Activated CD4-positive, alpha-beta T cell treated with anti-CD3 and anti-CD28 coated beads, Interleukin-2, Interleukin-4, amounts not matched to agents 100 ng/mL and 50 ng/mL, durations not matched to agents 16 hours and 8 hours (primary cell): ENCODE measurements around the gene EXOC6B.

Source experiments
- DNase-seq: peaks from one replicate; pipeline ENCODE4 v3.0.0-alpha.2; 2020; ENCODE audit warnings: low spot score

The EXOC6B gene

DNA sequence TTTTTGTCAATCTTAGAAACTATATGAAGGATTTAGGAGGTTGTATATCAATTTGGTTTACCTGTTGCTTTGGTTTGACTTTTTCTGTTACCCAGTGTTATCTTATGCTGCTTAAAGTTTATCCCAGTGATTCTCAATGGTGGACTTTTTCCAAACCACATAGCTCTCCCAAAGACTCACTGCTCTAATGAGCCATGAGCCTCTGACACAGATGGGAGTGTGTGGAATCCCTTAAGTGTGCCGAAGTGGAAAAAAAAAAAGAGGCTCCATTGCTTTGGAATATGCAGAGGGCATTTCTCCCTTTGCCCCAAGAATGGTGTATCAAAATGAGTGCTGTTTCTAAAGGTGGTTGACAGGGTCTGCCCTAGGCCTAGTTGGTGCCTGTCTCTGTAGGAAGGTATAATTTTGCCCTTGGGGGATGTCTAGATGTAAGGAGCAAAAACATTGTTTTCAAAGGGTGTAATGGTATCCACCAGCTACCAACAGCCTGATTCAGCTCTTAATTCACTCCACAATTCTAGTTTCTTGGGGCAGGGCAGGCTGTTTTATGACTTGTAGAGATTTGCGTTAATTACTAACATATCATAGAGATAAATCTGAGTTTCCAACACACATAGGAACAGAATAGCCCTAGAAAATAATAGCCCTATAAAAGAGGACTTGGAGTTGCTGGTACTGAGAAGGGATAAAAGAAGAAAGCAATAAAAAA is 613.9 kb downstream of the EXOC6B start:
- DNase-seq = no peak

DNA sequence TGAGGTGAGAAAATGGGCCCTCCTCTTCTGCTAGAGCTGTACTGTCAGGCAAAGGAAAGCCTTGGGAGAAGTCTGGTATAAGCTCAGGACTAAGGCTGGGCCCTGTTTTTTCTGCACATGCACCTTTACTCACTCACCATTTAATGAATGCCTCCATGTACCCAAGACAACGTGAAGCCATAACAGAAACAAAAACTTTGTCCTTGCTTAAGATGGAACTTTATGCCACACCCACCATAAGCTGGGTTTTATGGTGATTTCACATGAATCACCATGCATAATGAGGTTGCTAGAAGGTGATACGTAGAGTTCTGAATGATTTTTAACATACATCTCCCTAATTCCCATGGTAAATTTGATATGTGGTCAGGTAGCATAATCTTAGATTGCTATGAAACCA is 614.5 kb downstream of the EXOC6B start:
- no peak for DNase-seq

DNA sequence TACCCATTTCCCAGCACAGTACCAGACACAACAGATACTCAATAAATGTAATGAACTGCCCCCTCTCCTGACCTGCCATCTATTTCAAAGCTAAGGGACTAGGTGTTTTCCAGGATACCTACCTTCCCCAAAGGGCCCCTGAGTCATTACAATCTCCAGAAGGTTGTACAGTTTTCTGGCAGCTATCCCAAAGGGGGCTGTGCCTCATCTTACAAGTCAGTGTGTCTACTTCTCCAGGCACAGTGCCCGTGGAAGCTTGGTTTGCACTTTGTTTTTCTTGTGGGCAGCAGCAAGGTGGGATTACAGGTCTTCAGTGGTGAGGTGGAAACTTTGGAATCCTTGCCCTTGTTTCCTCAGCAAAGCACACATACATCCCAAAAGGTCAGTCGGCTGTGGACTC is 615.4 kb downstream of the EXOC6B start:
- DNase-seq = no peak

DNA sequence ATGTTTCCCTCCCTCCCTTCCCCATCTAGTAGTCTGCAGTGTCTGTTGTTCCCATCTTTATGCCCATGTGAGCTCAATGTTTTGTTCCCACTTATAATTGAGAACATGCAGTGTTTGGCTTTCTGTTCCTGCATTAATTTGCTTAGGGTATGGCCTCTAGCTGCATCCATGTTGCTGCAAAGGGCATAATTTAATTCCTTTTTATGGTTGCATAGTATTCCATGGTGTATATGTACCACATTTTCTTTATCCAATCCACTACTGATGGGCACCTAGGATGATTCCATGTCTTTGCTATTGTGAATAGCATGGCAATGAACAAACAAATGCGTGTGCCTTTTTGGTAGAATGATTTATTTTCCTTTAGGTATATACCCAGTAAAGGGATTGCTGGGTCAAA is 617.6 kb downstream of the EXOC6B start:
- DNase-seq = no peak

DNA sequence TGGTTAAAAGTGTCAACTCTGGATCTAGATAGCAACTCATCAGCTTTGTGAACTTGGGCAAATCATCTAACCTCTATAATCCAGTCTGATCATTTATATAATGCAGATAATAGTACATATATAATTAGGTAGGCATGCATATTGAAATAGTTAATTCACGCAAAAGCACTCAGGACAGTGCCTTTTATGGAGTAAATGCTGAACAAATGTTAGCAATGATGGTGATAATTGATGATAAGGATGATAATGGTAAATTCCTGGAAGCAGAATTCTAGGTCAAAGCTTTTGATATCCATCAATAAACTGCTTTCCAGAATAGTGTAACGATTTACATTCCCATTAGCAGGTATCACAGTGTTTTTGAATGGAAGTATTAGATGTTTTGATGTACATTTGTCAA is 618.5 kb downstream of the EXOC6B start:
- DNase-seq = no peak

DNA sequence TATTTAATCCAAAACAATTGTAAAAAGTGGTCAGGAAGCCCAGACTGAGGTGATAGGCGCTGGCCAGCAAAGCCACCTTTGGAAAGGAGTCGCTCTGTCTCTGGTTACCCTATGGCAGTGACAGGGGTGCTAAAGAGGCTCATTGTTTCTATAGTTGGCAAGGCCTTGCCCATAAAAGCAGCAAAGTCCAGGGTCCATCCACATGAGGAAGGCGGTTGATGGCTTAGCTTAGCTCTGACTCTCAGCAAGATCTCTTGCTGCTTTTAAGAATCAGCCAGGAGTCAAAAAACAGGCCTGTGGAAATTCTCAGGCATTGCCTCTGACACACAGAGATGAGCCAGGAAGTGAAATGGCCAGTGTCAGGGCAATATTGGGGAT is 620.3 kb downstream of the EXOC6B start:
- DNase-seq = no peak

DNA sequence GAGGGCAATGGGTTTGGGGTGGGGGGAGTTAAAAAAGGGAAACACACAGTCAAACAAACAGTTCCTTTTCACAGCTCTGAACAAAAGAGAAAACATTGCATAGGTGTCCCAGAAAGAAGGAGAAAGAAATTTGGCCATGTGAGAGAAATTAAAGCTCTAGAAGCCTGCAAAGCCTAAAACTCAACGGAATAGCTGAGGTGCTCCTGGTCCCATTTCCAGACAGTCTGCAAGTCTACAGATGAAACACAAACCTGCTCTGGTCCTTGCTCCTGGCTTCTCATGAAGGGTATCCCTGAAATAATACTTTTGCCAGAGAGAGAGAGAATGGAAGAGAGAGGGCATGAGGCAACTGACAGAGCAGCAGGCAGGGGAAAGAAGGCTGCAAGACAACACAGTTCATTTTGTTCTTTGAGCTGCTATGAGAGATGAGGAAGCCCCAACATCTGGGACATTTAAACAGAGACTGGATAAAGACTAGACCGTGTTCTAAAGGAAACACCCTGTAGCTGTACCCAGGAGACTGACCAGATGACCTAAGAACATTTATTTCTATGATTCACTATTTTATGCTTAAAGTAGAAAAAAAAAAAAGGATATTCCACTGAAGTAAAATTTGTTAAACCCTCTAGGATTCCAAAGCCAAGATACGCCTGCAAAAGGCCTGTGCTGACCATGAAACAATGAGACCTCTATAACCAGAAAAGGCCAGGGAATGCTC is 620.9 kb downstream of the EXOC6B start:
- DNase-seq = no peak

DNA sequence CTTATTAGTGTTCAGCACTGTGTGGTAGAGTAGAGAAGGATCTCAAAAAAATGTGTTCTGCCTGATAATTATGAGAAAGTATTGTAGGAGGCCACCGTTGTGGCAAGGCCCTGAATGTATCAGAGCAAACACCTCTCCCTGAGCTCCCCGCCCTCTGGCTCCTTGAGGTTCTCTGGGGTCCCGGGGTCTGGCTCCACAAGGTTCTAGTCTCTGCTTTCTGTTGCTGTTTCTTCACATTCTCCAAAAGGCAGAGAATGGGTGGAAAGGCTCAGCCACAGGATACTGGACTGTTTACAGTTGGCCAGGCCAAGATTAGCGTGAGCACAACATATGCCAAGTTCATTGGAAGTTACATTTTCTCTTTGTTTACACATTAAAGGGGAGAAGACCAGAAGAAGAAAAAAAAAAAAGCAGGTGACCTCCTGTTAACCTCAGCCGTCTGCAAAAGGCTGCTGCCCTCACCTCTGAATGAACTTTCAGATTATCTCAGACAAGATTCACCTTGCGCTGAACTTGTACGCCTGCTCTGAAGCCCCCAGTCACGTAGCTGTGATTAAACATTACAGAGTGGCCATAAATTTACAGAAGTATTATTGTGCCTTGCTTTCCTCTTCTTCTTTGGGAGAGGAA is 621.6 kb downstream of the EXOC6B start:
- no peak for DNase-seq

DNA sequence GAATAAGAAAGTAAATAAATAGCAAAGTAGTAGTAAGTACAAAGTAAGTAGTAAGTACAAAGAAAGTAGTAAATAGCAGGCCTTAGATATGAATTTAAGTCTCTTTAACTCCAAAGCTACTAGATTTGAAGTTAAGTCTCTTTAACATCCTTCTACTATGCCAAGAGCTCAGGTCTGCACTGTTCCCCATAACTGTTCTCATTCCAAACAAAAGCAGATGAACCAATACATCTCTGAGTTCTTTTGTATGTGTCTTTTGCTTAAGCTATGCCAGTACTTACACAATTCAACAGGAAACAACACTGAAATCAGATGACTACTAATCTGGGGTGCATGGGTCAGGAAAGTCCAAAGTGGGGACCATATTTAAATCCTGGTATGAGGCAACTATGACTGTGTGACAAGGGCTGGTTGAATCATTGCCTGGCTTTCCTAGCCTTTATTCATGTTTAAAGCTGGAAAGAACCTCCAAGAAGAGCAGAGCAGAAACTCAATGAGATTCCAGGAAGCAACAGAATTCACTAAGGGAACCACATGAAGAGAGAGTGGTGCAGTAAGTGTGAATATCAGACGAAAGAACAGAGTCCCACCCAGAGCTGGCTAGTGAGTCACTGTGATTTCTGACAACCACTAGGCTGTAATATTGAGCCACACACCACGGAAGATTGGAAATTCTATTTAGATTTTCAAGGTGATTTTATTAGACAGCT is 627.1 kb downstream of the EXOC6B start:
- DNase-seq = no peak

DNA sequence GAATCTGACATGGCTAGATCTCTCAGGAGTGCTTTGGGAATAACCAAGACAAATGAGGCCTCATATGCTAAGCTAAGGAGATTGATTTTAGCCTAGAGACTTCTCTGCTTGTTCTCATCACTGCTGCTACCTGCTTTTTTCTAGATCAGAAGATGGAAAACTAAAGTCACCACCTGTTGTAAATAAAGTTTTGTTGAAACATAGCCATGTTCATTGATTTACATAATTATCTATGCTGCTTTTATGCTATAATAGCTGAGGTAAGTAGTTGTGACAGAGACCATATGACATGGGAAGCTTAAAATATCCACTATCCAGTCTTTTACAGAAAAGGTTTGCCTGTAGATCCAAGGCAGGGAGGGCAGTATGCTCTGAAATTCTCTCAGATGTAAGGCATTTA is 632.1 kb downstream of the EXOC6B start:
- no peak for DNase-seq

DNA sequence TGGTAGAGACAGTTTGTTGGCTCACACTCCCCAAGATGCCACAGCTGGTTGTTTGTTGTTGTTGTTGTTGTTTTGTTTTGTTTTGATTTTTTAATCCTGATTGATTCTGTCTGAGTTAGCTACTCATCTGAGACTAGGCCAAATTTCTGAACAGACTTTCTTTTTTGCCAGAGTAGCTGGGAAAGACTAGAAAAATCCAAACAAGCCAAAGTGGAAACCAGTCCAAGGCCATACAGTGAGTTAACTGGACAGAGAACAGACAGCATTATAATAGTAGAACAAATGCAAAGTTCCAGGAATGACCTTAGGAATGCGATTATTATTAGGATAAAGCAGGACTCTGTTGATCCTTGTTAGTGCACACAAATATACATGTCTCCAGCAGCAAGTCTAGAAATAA is 634.4 kb downstream of the EXOC6B start:
- no peak for DNase-seq

DNA sequence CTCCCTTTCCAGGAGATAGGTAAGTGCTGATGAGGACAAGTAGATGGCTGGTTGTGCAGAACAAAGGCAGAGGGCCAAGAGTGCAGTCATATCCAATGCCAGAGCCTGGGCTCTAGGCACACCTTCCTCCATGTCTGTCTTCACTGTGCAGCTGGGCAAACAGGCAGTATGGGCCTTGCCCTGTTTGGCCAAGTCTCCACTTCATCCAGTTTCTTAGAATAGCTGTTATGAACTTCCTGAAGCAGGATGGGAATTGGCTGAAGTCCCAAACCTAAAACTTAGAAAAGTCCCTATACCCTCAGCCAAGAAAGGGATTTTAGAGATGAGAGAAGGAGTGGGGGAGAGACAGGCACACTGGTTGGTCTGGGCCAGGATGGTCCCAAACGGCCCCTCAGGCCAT is 640.6 kb downstream of the EXOC6B start:
- no peak for DNase-seq

DNA sequence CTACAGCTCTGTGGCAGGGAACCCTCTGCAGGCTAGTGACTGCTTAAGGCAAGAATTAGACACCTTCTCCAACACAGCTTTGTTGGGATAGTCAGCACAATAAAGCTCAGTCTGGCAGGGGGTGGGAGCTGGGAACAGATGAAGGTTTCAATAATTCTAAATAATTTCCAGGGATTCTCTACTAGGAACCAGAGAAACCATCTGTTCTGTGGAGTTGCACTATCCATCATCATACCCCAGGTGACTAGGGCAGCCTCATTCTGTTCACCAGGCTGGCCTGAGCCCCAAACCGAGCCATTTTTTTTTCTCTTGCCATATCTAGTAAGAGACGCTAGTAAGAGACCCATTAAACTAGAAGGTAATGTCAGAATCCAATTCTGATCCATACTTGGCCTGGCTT is 642.4 kb downstream of the EXOC6B start:
- no peak for DNase-seq

DNA sequence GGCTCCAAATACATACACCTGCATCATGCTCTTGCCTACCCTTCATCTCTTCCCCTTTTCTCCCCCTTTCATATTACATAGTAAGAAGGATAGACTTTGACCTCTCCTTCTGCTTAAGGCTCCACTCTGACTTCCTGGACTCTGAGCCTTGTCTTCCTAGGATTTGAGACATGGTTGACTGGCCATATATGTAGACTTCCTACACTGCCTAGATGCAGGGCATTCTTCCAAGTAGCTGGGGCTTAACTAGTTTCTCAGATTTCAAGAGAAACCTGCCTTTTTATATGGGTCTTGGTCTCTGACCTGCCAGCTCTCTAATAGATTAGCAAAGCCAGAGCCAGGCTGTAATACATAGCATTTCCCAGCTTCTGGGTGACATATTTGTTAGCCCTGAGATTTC is 642.8 kb downstream of the EXOC6B start:
- DNase-seq = no peak

DNA sequence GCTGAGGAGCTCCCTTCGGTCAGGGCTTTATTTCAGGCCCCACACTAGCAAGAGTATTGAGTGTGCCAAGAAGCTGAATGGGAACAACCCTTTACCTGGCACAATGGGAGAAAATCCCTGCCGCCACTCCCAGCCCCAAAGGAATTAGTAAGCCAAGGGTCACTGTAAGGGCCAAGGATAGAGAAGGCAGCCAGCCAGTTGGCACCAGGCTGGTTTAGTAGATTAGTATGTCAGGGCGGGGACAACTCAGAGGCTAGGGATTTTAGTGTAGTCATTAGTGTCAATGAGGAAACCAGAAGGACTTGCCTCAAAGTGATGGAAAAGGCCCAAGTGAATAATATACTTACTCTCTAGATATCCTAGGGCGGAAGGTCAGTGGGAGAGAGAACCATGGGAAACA is 643.3 kb downstream of the EXOC6B start:
- no peak for DNase-seq

DNA sequence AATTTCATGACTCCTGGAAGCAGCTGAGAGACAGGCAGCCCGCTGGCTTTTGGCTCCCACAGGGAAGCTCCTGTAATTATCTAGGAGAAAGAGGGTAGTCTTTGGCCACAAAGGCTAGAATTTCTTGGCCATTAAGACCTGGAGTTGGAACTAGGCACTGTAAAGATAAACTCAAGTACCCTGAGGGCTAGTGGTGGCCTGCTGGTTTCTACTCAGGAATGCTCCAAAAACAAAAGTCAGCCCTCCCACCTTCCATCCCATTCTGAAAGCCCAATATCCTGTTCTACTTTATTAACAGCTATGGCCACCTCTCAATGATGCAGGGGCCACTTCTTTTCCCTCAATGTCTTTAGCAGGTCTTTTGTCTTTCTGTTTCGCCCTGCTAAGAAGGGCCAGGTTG is 644.2 kb downstream of the EXOC6B start:
- DNase-seq = no peak

DNA sequence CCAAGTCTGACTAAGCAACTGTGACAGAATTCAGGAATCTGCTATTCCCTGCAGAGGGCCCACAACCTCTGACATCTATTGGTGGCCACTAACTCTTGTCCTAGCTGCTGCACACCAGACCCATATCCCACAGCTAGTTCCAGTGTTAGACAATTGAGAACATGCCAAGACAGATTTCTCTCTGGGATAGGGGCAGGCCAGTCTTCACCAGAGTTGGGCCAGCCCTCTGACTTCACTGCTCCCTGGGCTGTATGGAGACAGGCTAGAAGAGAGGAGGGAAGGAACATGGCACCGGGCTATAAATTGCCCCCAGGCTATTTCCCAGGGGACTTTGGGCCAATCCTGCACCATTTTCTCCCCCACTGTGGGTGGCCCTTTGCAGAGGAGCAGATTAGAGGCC is 645.5 kb downstream of the EXOC6B start:
- DNase-seq = no peak

DNA sequence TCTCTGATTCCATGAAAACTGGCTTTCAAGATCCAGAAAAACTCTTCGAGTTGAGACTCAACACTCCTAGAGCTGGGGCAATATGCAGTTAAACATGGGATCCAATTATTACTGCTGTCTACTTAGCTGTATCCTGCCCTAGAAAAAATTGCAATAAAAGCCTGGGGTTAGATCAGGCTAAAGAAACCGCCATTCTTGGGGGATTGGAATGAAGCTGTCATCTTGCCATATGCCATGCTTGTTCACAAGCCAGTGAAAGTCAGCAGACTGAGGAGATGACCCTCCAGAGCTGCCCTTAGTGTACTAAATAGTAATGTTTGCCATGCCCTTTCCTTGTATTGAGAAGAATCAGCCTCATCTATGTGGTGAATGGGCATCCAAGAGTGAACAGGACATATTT is 647.3 kb downstream of the EXOC6B start:
- DNase-seq = no peak

DNA sequence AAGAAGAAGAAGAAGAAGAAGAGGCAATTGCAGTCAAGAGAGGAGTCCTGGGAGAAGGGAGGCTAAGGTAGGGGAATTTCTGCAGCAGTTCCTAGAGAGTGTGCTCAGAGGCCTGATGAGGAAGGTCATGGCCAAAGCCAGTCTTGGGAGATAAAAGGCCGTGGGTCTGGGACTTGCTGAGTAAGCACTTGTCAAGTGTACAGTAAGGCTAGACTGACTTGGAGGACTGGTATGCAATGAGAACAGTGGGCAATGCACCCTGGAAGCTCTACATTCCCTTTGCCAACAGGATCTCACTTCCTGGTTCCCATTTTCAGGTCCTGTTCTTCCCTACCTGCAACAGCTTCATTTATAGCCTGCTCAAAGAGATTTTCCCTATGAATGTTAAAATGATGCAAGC is 649.6 kb downstream of the EXOC6B start:
- no peak for DNase-seq

DNA sequence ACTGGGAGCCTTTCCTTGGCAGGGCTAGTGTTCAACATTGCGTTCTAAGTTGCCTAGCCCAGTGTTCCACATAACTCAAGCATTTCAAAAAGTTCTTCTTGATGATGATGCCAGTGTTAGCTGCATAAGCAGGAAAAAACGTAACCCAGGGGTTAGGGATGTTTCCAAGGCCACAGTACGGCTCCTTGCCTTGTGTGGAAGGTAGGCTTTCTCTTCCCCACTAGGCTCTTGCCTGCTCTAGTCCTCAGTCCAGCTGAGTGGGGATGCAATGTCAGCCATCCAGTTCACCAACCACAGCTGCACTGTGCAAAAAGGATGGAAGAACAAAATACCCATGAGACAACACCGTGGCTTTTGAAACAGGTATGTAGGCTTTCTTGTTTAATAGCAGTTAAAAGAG is 650.2 kb downstream of the EXOC6B start:
- no peak for DNase-seq

DNA sequence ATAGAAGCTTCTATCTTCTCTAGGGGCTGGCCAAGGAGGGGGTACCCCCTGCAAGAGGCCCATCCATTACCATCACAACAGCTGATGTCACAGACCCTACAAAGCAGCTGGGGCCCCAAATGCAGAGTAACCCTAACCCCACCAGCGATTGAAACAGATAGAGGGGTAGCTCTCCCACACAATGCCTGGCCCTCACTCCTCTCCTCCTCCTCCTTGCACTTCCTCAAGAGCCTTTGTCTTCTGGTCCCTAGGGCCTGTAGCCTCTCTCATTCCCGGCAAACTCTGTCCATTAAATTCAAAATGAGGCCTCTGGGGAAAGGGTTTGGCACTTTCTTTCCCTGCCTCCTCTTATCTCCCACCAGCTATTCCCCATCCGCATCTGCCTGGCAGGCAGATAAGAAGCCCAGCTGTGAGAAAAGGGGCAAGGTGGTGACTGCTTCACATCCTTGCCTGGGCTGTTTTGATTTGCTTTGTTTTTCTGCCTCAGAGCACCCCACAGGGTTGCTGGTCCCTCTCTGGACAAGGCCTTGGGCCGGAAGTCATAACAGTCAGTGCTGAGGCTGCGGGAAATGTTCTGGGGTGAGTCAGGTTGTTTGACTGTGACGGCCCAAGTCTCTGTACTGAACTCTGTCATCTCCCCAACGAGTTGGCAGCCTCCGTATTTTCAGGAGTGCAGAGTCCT is 652.1 kb downstream of the EXOC6B start:
- DNase-seq = no peak

DNA sequence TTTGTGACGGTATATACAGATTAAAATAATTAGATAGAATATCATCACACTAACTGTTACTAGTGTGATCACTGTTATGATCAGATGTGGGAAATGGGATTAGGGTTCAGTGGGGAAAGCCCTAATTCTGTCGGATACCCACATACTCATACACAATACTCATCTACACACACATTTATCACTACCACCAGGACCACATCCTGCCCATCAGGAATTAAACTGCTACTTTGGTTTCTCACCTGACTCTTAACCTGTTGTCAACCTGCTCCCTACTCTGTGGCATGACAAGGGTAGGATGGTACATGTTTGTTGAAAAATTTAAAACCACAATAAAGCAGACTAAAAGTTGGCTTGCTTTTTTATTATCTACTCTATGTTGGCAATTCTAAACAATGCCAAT is 653.4 kb downstream of the EXOC6B start:
- no peak for DNase-seq
